ENCODE measurements around the gene CDC42EP2.

DNA sequence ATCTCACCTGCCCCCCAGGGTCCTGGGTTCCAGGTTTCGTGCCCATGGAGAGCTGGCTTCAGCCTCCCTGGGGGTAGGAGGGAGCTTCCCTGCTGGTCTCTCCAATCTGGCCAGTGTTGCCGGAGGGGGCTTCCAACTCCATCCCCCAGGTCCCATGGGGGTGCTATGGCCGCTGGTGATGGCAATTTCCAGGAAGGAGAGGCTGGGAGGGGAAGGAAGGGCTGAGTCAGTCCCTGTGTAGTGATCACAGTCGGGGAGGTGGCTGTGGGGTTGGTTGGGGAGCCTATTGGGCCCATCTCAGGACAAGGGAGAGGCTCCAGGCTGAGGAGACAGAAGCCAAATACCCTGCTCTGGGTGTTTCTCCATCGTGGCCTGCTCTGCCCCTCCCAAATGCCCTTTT lies 5.7 kb upstream of the CDC42EP2 start:
- TF ChIP-seq POLR2AphosphoS5 (IDR thresholded peaks at IDR 0.05) (no peak), POLR2A (IDR thresholded peaks at IDR 0.05) (no peak), EP300 (IDR thresholded peaks at IDR 0.05) (no peak)
- TF ChIP-seq, protein P1, sequence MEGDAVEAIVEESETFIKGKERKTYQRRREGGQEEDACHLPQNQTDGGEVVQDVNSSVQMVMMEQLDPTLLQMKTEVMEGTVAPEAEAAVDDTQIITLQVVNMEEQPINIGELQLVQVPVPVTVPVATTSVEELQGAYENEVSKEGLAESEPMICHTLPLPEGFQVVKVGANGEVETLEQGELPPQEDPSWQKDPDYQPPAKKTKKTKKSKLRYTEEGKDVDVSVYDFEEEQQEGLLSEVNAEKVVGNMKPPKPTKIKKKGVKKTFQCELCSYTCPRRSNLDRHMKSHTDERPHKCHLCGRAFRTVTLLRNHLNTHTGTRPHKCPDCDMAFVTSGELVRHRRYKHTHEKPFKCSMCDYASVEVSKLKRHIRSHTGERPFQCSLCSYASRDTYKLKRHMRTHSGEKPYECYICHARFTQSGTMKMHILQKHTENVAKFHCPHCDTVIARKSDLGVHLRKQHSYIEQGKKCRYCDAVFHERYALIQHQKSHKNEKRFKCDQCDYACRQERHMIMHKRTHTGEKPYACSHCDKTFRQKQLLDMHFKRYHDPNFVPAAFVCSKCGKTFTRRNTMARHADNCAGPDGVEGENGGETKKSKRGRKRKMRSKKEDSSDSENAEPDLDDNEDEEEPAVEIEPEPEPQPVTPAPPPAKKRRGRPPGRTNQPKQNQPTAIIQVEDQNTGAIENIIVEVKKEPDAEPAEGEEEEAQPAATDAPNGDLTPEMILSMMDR (IDR thresholded peaks at IDR 0.05) = no peak
